ENCODE results near the gene DLEC1.

DNA sequence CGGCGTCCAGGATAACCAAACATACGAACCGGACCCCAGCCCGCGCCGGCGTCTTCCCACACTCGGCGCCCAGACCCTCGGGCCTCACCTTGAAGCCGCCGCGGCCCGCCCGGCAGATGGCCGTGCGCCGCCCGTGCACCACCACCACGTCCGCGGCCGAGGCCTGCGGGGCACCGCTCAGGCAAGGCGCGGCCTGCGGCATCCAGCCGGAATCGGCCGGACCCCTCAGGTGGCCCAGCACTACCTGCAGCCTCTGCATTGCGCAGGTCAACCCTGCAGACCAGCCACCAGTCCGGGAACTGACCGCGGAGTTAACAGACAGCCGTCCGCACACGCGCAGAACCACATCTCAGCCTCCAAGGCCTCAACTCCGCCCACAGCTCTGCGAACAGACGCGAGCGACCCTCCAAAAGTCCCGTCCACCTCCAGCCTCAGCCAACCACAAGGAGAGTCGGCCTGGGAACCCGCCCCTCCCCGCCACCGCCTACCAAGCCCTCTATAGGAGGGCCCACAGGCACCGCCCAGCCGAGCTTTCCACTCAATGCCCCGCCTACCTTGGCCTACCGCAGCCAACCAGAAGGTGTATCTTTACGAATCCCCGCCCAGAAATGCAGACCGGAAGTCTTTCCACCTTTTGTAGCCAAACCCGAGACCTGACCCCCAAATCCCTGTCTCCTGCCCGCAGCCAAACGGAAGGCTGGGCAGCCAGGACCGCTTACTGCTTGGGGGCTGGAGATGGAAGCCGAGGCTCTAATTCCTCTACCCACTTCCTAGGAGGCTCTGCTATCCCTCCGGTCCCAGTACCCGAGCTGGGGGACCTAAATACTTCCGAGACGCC, 98.0 kb downstream of the DLEC1 start, which contains the start of gene ACAA1:
- TF ChIP-seq CTCF (conservative IDR thresholded peaks at IDR 0.05; ENCODE audit: low read length) (no peak), EZH2phosphoT487 (IDR thresholded peaks at IDR 0.05; ENCODE audit: borderline replicate concordance) (no peak)

All from Loucy (cell line).